ENCODE data around the gene ARMC9. TPM values are rescaled to one million over a fixed set of nuclear protein-coding genes. Genes with fewer than 3 reads are reported as not detected.

The ARMC9 gene
- total RNA-seq, 4 donors from 2014 or later = 0.20 to 7.2 (median 3.2) TPM

- ATAC-seq = no peak
These were observed 197.0 kb downstream of the ARMC9 start, which contains the start of gene B3GNT7 for GRCh38 chr2:231395188-231396057. Gene B3GNT7 (plus strand): TSS chr2:231395710. CDS start chr2:231395804, 94 bp downstream.

GRCh38 chr2:231396058-231396821 is 197.8 kb downstream of the ARMC9 start:
- no peaks in the 10 kb centered on the region for H3K36me3 ChIP-seq
- intact Hi-C loops (cut with DNase I; ENCODE audit: low total_unique reads) (no loop called here), in situ Hi-C loops (cut with MboI; ENCODE audit: low sequenced_read_pairs in 4 of 4) (no loop called here)
- H3K27ac ChIP-seq = no peak overlapping the region
- DNase-seq (no peak), ATAC-seq (no peak)
- TF ChIP-seq CTCF (IDR thresholded peaks at IDR 0.05 in 4 of 5, conservative IDR thresholded peaks at IDR 0.05 in 1 of 5) (no peak), POLR2A (IDR thresholded peaks at IDR 0.05) (no peak)
- H3K27me3 ChIP-seq = peaks cover 8 to 18% (median 17%) of the 10 kb centered on the region in 3 donors
- peaks cover 0 to 5% of the 10 kb centered on the region in 2 donors for H3K4me1 ChIP-seq
- H3K9me3 ChIP-seq = no peaks in the 10 kb centered on the region
- peak overlapping the region in 1 of 4 donors; percentile 5 for H3K4me3 ChIP-seq

More at GRCh38 chr2:231395188-231396057, 197.0 kb downstream of the ARMC9 start, which contains the start of gene B3GNT7:
- H3K27me3 ChIP-seq = peaks cover 8 to 18% (median 17%) of the 10 kb centered on the region in 3 donors
- in situ Hi-C loops (cut with MboI; ENCODE audit: low sequenced_read_pairs in 4 of 4) = no loop called here
- H3K36me3 ChIP-seq = no peaks in the 10 kb centered on the region
- intact Hi-C loops (cut with DNase I; ENCODE audit: low total_unique reads) = no loop called here
- H3K9me3 ChIP-seq = no peaks in the 10 kb centered on the region
- TF ChIP-seq CTCF (IDR thresholded peaks at IDR 0.05 in 4 of 5, conservative IDR thresholded peaks at IDR 0.05 in 1 of 5) (no peak), POLR2A (IDR thresholded peaks at IDR 0.05) (no peak)
- peak within 1 kb of the TSS in 1 of 4 donors; percentile 5 for H3K4me3 ChIP-seq
- H3K4me1 ChIP-seq = peaks cover 0 to 4% of the 10 kb centered on the region in 2 donors
- DNase-seq = no peak
- H3K27ac ChIP-seq = no peak within 1 kb of the TSS

GRCh38 chr2:231397011-231397927 is 198.8 kb downstream of the ARMC9 start:
- ATAC-seq (no peak), DNase-seq (no peak)
- Histone ChIP-seq H3K4me3 (no peak overlapping the region), H3K36me3 (no peaks in the 10 kb centered on the region), H3K9me3 (no peaks in the 10 kb centered on the region), H3K4me1 (peaks cover 0 to 5% of the 10 kb centered on the region in 2 donors), H3K27me3 (peaks cover 8 to 18% (median 17%) of the 10 kb centered on the region in 3 donors), H3K27ac (no peak overlapping the region)
- no peak for TF ChIP-seq CTCF (IDR thresholded peaks at IDR 0.05 in 4 of 5, conservative IDR thresholded peaks at IDR 0.05 in 1 of 5)
- TF ChIP-seq POLR2A (IDR thresholded peaks at IDR 0.05) = no peak
- intact Hi-C loops (cut with DNase I; ENCODE audit: low total_unique reads) (no loop called here), in situ Hi-C loops (cut with MboI; ENCODE audit: low sequenced_read_pairs in 4 of 4) (no loop called here)

GRCh38 chr2:231397928-231398294 is 199.5 kb downstream of the ARMC9 start:
- in situ Hi-C loops (cut with MboI; ENCODE audit: low sequenced_read_pairs in 4 of 4) = no loop called here
- H3K9me3 ChIP-seq = no peaks in the 10 kb centered on the region
- TF ChIP-seq POLR2A (IDR thresholded peaks at IDR 0.05) (no peak), CTCF (IDR thresholded peaks at IDR 0.05 in 4 of 5, conservative IDR thresholded peaks at IDR 0.05 in 1 of 5) (no peak)
- peaks cover 0 to 5% of the 10 kb centered on the region in 2 donors for H3K4me1 ChIP-seq
- H3K4me3 ChIP-seq = no peak overlapping the region
- no peaks in the 10 kb centered on the region for H3K36me3 ChIP-seq
- no peak for DNase-seq
- peaks cover 8 to 18% (median 17%) of the 10 kb centered on the region in 3 donors for H3K27me3 ChIP-seq
- intact Hi-C loops (cut with DNase I; ENCODE audit: low total_unique reads) = no loop called here
- no peak overlapping the region for H3K27ac ChIP-seq
- ATAC-seq = no peak

Measured in gastrocnemius medialis (tissue), 4 donors.